IPS-15b (cell line): ENCODE data around the gene GRM7.

Experiments used
- H3K27me3 ChIP-seq: one replicate; pipeline ENCODE4 v1.6.1; 2013; ENCODE audit warnings: low read length; ENCODE audit not compliant: control insufficient read depth, insufficient read depth
- H3K36me3 ChIP-seq: one replicate; pipeline ENCODE4 v1.6.1; 2013; ENCODE audit warnings: low read length; ENCODE audit not compliant: control insufficient read depth, insufficient read depth
- H3K4me1 ChIP-seq: one replicate; pipeline ENCODE4 v1.6.1; 2013; ENCODE audit warnings: mild to moderate bottlenecking, low read length; ENCODE audit not compliant: control insufficient read depth, insufficient read depth
- H3K4me3 ChIP-seq: one replicate; pipeline ENCODE4 v1.5.1; 2013; ENCODE audit warnings: low read depth, low read length
- H3K9ac ChIP-seq: one replicate; pipeline ENCODE4 v1.6.1; 2013; ENCODE audit warnings: low read depth, mild to moderate bottlenecking, low read length
- H3K9me3 ChIP-seq: one replicate; pipeline ENCODE4 v1.6.1; 2013; ENCODE audit warnings: mild to moderate bottlenecking, low read length; ENCODE audit not compliant: control insufficient read depth, insufficient read depth

GRM7 gene

GRCh38 chr3:7520059-7520458 lies 659.1 kb downstream of the GRM7 start:
- Histone ChIP-seq H3K27me3 (no peaks in the 10 kb centered on the region), H3K4me3 (no peak overlapping the region), H3K4me1 (no peaks in the 10 kb centered on the region), H3K9me3 (no peaks in the 10 kb centered on the region), H3K9ac (no peak overlapping the region), H3K36me3 (no peaks in the 10 kb centered on the region)

- Histone ChIP-seq H3K36me3 (no peaks in the 10 kb centered on the region), H3K9me3 (no peaks in the 10 kb centered on the region), H3K4me3 (no peak overlapping the region), H3K9ac (no peak overlapping the region), H3K27me3 (no peaks in the 10 kb centered on the region), H3K4me1 (no peaks in the 10 kb centered on the region)
Measured at GRCh38 chr3:7520593-7520992, 659.7 kb downstream of the GRM7 start.

GRCh38 chr3:7536510-7536909 lies 675.6 kb downstream of the GRM7 start:
- Histone ChIP-seq H3K4me3 (no peak overlapping the region), H3K9me3 (no peaks in the 10 kb centered on the region), H3K9ac (no peak overlapping the region), H3K27me3 (no peaks in the 10 kb centered on the region), H3K36me3 (no peaks in the 10 kb centered on the region), H3K4me1 (no peaks in the 10 kb centered on the region)

GRCh38 chr3:7536921-7537320 lies 676.0 kb downstream of the GRM7 start:
- no peaks in the 10 kb centered on the region for H3K36me3 ChIP-seq
- no peaks in the 10 kb centered on the region for H3K9me3 ChIP-seq
- H3K27me3 ChIP-seq: no peaks in the 10 kb centered on the region
- H3K9ac ChIP-seq: no peak overlapping the region
- H3K4me3 ChIP-seq: no peak overlapping the region
- no peaks in the 10 kb centered on the region for H3K4me1 ChIP-seq

GRCh38 chr3:7543294-7543880 lies 682.5 kb downstream of the GRM7 start:
- Histone ChIP-seq H3K4me1 (no peaks in the 10 kb centered on the region), H3K27me3 (no peaks in the 10 kb centered on the region), H3K9me3 (no peaks in the 10 kb centered on the region), H3K4me3 (no peak overlapping the region), H3K9ac (no peak overlapping the region), H3K36me3 (no peaks in the 10 kb centered on the region)

GRCh38 chr3:7545334-7545733 lies 684.4 kb downstream of the GRM7 start:
- Histone ChIP-seq H3K9me3 (no peaks in the 10 kb centered on the region), H3K9ac (no peak overlapping the region), H3K4me3 (no peak overlapping the region), H3K36me3 (no peaks in the 10 kb centered on the region), H3K4me1 (no peaks in the 10 kb centered on the region), H3K27me3 (no peaks in the 10 kb centered on the region)

- Histone ChIP-seq H3K36me3 (no peaks in the 10 kb centered on the region), H3K27me3 (no peaks in the 10 kb centered on the region), H3K9me3 (no peaks in the 10 kb centered on the region), H3K4me1 (no peaks in the 10 kb centered on the region), H3K4me3 (no peak overlapping the region), H3K9ac (no peak overlapping the region)
Measured at GRCh38 chr3:7546253-7546652, 685.3 kb downstream of the GRM7 start.

- H3K9me3 ChIP-seq: peaks cover 4% of the 10 kb centered on the region
- H3K4me1 ChIP-seq: no peaks in the 10 kb centered on the region
- no peak overlapping the region for H3K4me3 ChIP-seq
- H3K9ac ChIP-seq: no peak overlapping the region
- H3K27me3 ChIP-seq: no peaks in the 10 kb centered on the region
- no peaks in the 10 kb centered on the region for H3K36me3 ChIP-seq
Measured at GRCh38 chr3:7547826-7548225, 686.9 kb downstream of the GRM7 start.

GRCh38 chr3:7562892-7563291 lies 702.0 kb downstream of the GRM7 start:
- Histone ChIP-seq H3K4me3 (no peak overlapping the region), H3K9me3 (no peaks in the 10 kb centered on the region), H3K27me3 (no peaks in the 10 kb centered on the region), H3K4me1 (no peaks in the 10 kb centered on the region), H3K36me3 (no peaks in the 10 kb centered on the region), H3K9ac (no peak overlapping the region)

GRCh38 chr3:7565574-7565973 lies 704.7 kb downstream of the GRM7 start:
- H3K36me3 ChIP-seq: no peaks in the 10 kb centered on the region
- no peak overlapping the region for H3K4me3 ChIP-seq
- H3K4me1 ChIP-seq: no peaks in the 10 kb centered on the region
- no peak overlapping the region for H3K9ac ChIP-seq
- no peaks in the 10 kb centered on the region for H3K27me3 ChIP-seq
- H3K9me3 ChIP-seq: no peaks in the 10 kb centered on the region

- Histone ChIP-seq H3K9ac (no peak overlapping the region), H3K27me3 (no peaks in the 10 kb centered on the region), H3K4me3 (no peak overlapping the region), H3K36me3 (no peaks in the 10 kb centered on the region), H3K9me3 (no peaks in the 10 kb centered on the region), H3K4me1 (no peaks in the 10 kb centered on the region)
Measured at GRCh38 chr3:7567160-7567559, 706.2 kb downstream of the GRM7 start.

GRCh38 chr3:7568526-7569184 lies 707.7 kb downstream of the GRM7 start:
- no peaks in the 10 kb centered on the region for H3K27me3 ChIP-seq
- H3K4me3 ChIP-seq: no peak overlapping the region
- H3K4me1 ChIP-seq: no peaks in the 10 kb centered on the region
- no peaks in the 10 kb centered on the region for H3K36me3 ChIP-seq
- no peaks in the 10 kb centered on the region for H3K9me3 ChIP-seq
- no peak overlapping the region for H3K9ac ChIP-seq
